Thyroid gland (tissue), 4 donors: ENCODE measurements around the gene IL18BP.

ENCODE experiments used
- POLR2A ChIP-seq, 2 donors: fragments of 450-650 bp; IDR thresholded peaks; one replicate each; pipeline ENCODE4 v1.6.1; 2017; ENCODE audit warnings: antibody characterized with exemption in 2 of 2, mild to moderate bottlenecking in 2 of 2, moderate library complexity in 1 of 2
- TF ChIP-seq, protein P1 (sequence below), 6 experiments: fragments of 200-600 bp in 3 of 6; fragments of 450-650 bp in 3 of 6; sonication (generic) in 3 of 6; IDR thresholded peaks; one replicate each; pipeline ENCODE4 v1.5.1; 2016 to 2019; ENCODE audit warnings: antibody characterized with exemption in 6 of 6, mild to moderate bottlenecking in 2 of 6, inconsistent platforms in 1 of 6, moderate library complexity in 1 of 6

DNA sequence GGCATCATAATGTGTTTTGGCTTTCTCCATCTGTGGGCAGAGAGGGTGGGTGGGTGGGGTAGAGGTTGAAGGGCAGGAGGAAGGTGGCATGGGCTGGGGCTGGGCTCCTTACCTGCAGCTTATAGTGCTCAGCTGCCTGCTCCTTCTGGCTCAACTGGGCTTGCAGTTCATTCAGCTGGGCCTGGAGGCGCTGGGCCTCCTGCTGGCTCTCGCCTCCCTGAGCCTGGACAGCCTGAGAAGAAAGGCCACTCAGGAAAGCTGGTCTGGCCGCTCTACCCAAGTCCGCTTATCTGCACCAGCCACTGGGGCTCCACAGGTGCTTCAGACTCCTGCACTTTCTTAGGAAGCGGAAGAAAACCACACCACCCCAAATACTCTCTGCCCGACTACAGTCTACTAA lies 10.4 kb downstream of the IL18BP start:
- TF ChIP-seq, protein P1, sequence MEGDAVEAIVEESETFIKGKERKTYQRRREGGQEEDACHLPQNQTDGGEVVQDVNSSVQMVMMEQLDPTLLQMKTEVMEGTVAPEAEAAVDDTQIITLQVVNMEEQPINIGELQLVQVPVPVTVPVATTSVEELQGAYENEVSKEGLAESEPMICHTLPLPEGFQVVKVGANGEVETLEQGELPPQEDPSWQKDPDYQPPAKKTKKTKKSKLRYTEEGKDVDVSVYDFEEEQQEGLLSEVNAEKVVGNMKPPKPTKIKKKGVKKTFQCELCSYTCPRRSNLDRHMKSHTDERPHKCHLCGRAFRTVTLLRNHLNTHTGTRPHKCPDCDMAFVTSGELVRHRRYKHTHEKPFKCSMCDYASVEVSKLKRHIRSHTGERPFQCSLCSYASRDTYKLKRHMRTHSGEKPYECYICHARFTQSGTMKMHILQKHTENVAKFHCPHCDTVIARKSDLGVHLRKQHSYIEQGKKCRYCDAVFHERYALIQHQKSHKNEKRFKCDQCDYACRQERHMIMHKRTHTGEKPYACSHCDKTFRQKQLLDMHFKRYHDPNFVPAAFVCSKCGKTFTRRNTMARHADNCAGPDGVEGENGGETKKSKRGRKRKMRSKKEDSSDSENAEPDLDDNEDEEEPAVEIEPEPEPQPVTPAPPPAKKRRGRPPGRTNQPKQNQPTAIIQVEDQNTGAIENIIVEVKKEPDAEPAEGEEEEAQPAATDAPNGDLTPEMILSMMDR (IDR thresholded peaks at IDR 0.05), result no peak
- TF ChIP-seq POLR2A (IDR thresholded peaks at IDR 0.05), result no peak
